ENCODE results near the gene NKD1.
"Not testable (repeated sequence)": the region's sequence is repeated elsewhere in the genome, so short reads cannot be mapped to it uniquely, and the experiment has no call there.

Gene NKD1

DNA sequence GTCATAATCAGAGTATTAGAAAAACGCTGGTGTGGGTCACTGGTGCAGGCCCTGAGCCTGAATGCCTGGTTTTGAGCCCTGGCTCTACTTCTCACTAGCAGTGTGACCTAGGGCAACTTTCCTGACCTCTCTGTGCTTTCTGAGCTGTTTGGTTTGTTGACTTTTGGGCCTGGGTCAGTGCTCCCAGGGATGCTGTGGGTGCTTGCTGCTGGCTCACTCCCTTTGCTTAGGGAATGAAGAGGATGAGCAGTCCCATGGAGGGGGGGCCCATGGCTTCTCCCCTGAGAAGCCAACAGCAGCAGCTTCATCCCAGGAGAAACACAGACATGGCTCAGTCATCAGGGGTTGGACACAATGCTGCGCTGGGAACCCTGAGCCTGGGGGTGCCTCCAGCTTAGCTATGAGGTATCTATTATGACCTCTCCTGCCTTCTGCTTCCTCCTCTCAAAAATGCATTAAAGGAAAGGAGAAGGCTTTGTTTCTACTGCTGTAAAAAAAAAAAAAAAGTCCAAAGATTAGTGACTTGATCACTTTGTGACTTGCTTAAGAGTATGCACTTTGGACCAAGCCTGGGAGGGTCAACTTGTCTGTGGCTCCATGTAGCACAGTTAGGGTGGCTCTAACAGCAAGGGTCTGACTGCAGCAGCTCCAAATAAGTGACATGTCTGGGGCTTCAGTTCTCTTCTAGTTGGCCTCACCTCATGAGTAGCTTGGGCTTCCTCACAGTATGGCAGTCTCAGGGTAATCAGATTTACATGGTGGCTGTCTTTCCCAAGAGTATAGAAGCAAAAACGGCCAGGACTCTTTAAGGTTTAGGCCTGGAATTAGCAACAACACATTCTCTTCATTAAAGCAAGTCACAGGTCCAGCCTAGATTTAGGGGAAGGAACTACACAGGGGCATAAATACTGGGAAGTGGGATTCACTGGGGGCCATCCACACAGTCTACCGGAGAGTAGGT lies 13.0 kb downstream of the NKD1 start:
- DNase-seq, result no peak

DNA sequence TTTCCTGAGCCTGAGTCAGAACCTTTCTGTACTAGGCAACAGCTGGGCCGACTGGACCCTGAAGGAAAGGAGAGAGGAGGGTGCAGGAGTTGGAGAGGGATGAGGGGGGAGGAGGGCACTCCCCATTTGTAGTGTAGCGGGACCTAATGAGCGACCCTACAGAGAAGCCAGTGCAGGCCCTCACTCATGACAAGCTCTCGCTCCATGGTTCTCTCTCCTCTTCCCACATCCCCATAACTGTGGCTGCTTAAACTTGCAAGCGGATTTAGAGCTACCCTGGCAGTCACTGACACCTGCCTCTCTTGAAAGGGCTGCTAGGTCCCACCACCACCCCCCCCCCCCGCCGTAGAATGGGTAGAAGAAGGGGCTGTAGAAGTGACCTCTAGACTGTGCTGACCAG lies 14.5 kb downstream of the NKD1 start:
- no peak for DNase-seq

DNA sequence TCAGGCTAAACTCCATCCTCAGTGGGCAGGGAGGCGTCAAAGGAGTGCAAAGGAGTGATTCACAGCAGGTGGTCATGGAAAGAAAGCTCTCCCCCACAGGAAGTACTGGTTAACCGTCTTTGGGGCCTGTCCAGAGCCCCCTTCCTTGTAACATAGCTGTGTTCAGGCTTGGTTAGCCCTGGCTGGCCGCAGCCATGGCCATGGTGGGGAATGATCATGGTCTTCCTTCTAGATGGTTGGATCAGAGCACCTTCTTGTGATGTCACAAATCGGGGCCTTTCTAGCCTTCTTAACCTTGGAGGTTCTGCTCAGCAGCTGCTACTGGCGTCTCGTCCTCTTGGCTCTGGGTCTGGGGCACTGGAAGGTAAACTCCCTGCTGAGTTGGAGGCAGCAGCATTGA lies 15.8 kb downstream of the NKD1 start:
- DNase-seq, result no peak

DNA sequence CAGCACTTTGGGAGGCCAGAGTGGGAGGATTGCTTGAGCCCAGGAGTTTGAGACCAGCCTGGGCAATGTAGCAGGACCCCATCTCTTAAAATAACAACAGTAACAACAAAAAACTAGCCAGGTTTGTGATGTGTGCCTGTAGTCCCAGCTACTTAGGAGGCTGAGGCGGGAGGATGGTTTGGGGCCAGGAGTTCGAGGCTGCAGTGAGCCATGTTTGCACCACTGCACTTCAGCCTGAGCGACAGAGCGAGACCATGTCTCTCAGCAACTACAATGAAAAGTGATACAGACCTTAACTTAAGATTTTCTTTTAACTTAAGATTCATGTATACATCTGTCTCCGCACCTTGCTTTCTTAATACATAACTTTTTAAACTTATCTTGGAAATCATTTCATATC lies 17.2 kb downstream of the NKD1 start:
- DNase-seq, result no peak

DNA sequence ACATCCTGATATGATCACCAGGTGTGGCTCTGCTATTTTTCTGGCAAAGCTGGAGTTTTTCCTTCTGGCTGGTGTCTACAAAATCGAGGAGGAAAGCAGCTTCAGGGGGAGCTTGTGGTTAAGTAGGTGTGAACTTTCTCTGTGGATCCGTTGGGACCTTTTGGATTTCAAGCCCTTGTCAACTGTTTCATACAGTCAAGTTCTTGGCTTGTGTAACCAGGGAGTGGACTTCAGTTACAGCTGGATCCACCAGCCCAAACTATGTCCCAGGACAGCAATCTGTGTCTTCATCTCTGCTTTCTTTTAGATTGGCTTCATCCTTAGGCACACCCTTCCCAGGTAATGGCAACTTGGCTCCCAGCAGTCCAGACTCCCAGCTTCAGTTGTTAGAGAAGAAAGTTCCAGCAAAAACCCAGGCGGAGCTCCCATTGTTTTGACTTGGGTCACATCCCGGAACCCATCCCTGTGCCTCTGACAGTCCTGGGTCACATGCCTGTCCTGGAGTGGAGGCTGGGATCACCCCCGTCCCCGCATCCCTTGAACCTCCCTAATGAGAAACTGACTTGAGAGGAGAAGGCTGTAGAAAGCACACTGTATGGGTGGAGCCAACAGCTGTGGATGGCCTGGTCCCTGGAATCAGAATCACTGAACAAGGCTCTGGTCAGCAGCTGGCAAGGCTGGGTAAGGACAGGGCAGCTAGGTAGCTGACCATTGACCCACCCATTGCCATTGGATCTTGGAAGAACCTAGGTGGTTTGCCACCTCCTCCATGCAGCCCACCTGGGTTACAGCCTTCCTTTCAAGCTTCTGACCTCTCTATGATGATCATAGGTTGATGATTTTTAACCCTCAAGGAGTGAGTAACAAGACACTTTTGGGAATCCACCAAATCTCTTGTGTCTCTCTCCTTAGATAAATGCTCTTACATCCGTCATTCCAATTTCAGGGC lies 18.1 kb downstream of the NKD1 start:
- no peak for DNase-seq

DNA sequence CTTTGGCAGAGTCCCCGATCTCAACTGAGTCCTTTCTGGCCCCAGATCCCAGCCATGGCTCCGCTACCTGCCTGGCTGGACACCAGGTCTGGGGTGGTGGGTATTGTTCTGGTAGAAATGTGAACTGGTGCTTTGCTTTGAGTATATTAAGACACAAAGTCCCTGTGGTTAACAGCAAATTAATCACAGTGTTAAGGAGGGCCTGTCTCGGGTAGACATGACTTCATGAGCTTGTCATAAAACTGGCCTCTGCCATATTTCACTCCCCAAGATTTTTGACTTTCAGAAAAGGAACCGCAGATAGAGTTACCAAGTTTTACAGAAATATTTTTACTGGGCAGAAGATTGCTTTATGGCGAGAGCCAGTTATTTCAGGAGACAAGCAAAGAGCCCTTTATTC lies 19.5 kb downstream of the NKD1 start:
- no peak for DNase-seq

DNA sequence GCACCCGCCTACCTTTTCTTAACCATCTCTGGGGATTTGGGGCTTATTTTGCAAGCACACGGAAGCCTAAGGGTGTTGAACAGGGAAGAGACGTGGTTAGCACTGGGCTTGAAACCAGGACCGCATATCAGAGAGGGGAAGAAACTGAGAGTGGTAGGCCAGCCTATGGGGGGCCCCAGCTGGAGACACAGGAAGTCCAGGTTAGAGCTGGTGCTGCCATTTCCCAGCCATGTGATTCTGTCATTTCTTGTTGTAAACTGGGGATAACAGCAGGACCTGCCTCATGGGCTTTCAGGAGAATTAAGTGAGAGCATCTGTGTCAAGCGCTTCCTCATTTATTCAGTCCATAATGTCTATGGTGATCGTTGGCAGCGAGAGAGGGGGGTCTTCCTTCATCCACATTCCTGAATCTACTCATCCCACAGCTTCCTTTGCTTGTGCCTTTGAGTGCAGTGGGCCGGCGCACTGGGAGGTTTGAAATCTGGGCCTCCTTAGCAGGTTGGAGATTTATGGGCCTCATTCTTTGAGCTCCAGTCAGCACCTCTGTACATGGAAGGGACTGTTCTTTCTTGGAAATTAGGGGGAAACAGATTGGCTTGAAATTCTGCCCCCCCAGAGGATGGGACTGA lies 20.1 kb downstream of the NKD1 start:
- no peak for DNase-seq

DNA sequence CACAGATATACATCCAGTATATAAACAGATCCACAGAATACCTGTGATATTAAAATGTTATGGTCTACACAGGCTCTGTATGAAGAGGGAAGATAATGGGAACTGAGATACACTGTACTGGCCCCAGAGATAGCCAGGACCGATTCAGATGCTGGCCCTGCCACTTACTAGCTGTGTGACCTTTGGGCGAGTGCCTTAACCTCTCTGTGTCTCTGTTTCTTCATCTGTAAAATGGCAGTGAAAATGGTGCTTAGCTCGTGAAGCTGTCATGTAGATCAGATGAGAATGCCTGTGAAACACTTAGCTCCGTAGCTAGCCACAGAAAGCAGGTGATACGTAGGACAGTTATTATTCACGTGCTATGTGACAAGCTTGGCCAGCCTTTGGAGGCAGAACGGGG lies 22.2 kb downstream of the NKD1 start:
- DNase-seq, result no peak

DNA sequence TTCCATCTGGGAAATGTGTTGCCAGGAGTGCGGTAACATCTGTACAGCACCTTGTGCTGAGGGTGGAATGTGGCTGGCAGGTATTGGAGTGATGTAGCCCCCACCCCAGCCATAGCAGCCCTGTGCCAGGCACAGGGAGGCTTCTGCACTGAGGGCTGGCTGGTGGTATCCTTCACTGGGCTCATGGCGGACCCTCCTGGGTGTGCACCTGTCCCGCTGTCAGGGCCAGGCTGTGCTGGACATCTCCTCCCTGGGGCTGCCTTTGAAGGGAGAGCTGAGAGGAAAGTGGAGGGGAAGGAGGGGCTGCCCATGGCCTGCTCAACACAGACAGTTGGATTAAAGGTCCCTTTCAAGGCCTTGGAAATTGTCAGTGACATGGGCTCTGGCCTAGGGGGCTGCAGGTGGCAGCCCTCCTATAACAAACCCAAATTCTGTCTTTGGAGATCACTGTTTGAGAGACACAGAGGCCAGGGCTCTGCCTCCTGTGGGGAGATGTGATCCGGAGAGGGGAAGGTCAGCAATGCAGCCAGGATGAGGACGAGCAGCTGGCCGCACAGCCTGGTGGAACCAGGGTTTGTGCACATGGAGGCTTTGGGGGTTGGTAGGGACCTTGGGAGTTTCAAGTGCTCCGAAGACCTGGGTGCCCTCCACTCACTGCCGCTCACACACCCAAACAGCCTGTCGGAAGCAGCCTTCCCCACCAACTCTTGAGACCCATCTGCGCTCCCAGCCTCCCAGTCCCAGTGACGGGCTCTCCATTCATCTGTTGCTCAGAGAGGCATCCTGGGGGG lies 22.8 kb downstream of the NKD1 start:
- no peak for DNase-seq

DNA sequence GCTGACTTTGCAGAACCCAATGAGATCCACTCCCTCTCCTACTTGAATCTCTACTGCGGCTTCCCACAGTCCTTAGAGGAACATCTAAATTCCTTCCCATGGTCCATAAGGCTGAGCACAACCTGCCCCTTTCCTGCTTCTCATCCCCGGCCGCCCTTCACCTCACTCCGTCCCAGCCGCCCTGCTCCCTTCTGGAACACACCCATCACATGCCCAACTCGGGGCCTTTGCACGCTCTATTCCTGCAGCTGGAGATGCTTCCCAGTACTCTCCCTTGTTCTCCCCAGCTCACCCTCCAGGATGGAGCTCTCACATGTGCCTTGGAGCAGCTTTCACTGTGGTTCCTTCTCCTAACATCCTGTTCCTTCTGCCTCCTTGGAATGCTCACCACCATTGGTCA lies 23.6 kb downstream of the NKD1 start:
- no peak for DNase-seq

DNA sequence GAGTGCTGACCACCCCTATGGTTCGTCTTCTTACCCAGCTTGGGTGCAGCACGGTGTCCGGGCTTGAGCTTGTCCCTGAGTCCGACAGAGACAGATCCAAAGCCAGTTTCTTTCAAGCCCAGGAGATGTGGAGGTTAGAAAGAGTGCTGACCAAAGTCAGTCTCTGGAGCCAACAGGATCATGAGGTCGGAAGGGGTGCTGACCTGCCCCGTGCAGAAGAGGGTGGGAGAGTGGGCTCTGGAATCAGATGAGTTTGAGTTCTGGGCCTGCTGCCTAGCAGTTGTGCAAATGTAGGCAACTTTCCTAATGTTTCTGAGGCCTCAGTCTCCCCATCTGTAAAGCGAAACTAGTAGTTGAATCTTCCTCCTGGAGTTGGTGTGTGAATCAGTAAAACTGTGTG lies 24.5 kb downstream of the NKD1 start:
- DNase-seq, result no peak

DNA sequence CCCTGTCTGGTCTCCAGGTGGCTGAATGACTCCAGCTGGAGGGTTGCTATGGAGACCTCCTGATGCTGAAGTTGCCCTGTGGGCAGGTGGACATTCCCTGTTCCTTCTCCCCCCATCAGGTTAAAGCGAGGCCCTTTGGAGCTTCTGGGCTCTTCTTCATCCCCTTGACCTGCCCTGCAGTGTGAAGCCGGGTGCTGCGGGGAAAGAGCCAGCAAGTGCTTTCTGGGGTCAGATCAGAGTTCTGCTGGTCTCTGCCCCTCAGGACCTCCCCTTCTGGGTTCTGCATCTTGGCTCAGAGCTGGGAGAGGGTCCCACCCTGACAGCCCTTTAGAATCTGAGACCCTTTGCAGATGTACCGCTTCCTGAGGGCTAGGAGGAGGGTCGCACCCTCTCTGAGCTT lies 25.1 kb downstream of the NKD1 start:
- no peak for DNase-seq

DNA sequence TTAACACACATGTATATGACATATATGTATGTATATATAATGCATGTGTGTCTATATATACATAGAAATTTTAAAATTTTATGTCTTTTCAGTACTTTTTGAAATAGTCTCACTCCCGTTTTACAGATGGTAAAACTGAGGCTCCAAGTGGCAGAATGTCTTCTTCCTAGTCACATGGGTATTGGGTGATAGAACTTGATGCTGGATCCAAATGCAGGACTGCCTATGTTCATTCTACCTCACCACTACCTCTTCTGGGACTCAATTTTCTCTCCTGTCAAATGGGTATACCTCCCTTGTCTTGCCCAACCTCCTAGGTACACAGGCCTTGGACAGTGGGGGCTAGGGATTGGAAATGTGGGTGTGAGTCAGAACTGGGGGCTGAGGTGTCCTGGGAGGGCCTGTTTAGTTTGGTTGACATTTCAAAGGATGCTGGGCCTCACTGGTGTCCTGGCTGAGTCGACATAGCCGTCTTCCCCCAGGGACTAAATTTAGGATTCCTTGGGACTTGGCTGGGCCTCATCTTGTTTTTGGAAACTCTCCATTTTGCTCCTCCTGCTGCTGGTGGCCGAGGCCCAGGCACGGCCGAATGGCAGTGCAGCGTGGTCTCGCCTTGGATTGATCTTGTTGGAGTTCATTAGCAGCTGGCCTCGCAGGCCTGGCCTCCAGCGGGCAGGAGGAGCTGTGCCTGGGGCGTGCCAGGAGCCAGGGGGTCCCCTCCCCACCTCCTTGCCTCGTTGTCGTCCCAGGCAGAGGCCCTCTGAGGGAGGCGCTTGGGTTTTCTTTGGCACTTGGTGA lies 25.9 kb downstream of the NKD1 start:
- no peak for DNase-seq

DNA sequence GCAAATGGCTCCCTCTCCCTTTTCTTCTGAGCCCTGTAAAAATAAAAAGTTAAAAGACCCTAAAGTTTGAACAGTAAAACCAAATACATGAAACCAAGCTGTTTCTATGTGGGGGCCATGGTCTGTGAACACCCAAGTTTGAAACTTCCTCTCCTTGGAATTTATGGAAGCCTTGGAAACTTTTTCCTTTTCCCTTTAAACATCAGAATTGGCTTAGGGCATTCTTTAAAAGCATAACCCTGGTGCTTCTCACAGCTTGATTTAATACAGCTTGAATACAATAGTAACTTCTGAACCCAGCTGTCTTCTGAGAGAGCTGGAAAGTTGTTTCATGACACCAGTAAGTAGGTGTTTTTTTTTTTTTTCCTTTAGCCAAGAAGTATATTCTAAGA lies 26.5 kb downstream of the NKD1 start:
- DNase-seq, result no peak

DNA sequence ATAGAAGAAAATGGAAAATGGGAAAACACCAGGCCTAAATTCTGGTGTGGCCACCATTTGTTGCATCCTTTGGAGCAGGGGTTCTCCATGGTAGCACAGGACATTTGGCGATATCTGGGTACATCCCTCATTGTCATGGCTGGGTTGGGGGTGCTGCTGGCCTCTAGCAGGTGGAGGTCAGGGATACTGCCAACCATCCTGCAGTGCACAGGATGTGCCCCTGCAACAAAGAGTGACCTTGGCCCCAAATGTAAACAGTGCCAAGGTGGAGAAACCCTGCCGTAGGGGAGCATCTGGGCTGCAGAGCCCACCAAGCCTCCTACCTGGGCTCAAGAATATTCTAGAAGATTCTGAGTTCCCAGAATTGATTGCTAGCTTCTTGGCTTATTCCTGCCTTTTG lies 27.5 kb downstream of the NKD1 start:
- no peak for DNase-seq

DNA sequence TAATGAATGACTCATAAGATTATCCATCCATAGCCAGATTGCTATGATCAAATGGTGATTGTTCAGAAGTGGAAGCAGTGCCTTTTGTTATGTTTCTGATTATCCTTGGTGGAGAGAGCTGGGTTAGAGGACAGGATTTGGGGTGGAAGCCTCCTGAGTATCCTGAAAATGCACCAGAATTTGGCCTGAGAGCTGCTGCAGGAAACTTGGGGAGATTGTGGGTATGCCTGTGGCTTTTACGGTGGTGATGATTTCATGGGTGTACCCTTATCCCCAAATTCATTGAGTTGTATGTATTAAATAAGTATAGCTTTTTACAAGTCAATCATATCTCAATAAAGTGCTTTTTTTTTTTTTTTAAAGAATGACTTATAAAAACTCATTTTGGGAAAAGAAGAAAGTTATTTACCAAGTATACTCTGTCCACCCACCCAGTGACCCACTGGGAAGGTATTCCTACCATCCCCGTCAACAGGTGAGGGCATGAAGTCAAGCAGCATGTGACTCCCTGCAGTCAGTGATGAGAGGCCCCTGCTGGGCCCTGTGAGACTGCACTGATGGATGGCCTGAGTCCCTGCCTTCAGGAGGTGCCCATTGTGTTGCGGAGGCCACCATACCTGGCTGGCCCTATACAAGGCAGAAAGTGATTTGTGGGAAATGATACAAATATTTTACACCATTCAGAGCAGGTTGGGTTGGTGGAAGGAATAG lies 28.4 kb downstream of the NKD1 start:
- no peak for DNase-seq

DNA sequence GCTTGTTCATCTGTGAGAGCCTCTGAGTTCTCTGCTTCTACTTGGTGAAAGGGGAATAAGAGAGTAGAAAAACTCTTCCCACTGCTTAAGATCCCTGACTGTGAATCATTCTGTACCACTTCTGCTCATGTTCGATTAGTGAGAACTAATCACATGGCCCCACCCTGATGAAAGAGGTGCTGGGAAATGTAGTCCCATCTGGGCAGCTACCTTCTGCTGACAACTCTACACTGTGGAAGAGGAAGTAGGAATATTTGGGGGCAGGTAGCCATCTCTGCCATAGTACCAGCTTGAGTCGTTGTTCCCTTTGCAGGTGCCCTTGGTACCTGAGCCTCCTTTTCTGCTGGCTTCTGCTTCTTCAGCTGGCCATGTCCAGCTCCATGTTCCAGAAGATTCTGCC lies 29.9 kb downstream of the NKD1 start:
- no peak for DNase-seq

DNA sequence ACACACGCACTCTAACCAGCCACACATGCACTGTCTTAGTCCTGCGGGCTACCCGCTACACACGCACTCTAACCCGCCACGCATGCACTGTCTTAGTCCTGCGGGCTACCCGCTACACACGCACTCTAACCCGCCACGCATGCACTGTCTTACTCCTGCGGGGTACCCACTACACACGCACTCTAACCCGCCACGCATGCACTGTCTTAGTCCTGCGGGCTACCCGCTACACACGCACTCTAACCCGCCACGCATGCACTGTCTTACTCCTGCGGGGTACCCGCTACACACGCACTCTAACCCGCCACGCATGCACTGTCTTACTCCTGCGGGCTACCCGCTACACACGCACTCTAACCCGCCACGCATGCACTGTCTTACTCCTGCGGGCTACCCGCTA lies 31.2 kb downstream of the NKD1 start:
- not testable (repeated sequence) for DNase-seq

DNA sequence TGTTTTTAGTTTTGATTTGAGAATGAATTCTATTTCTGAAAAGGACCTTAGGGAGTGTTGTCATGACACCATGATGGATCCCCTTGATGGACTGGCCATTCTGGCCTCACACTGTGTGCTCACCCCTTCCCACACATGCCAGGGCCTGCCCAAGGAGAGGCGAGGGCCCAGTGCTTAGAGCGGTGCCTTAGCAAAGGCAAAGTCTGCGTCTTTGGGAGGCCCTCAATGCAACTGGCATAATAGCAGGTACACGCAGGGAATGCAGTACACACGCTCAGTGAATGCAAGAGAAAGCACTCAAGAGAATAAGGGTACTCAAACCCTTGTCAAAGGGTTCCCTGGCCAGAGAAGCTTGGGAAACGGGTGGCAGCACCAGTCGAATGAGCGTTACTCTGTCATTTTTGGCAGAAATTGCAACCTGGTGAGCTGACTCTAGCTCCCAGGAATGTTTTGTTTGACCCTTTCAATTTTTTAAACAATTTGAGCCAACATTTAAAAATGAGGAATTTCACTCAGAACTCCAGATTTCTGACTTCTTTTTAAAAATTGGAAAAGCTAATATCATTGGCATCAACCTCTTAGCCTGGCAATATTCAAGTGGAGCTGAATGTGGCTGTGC lies 32.1 kb downstream of the NKD1 start:
- DNase-seq, result no peak

DNA sequence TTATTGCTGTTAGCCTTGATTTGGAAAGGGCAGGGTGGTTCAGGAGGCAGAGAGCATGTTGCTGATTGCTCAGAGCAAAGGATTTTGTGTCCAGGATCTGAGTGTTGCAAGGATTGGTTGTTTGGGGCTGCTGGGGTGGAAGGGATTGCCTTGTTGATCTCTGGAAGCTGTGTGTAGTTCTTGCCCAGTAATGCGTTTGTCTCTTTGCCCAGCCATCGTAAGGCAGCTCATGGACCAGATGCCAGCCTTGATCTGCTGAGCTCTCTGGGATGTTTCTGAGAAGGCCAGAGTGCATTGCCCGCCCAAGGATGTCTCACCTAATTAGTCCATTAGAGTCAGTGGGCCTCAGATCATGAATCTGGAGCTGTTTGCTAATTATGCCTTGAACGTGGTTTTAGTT lies 33.6 kb downstream of the NKD1 start:
- no peak for DNase-seq

DNA sequence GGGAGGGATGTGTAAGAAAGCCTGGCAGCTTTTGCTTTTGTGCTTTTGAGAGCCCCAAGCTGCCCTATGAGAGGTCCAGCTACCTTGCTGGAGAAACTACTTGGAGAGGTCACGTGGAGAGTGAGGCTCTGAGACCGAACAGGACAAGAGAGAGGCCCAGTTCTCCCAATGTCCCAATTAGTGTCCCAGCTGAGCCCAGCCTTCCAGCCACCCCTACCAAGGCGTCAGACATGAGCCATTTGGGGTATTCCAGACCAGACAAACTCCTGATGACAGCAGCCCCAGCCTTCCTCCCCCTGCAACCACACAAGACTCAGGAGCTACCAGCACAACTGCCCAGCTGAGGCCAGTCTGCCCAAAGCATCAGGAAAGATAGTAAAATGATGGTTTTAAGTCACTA lies 35.0 kb downstream of the NKD1 start:
- DNase-seq, result no peak
